ENCODE results near the gene PAF1.

PAF1 gene

GRCh38 chr19:39416152-39417120, 25.5 kb upstream of the PAF1 start:
- DNase-seq = no peak

DNA sequence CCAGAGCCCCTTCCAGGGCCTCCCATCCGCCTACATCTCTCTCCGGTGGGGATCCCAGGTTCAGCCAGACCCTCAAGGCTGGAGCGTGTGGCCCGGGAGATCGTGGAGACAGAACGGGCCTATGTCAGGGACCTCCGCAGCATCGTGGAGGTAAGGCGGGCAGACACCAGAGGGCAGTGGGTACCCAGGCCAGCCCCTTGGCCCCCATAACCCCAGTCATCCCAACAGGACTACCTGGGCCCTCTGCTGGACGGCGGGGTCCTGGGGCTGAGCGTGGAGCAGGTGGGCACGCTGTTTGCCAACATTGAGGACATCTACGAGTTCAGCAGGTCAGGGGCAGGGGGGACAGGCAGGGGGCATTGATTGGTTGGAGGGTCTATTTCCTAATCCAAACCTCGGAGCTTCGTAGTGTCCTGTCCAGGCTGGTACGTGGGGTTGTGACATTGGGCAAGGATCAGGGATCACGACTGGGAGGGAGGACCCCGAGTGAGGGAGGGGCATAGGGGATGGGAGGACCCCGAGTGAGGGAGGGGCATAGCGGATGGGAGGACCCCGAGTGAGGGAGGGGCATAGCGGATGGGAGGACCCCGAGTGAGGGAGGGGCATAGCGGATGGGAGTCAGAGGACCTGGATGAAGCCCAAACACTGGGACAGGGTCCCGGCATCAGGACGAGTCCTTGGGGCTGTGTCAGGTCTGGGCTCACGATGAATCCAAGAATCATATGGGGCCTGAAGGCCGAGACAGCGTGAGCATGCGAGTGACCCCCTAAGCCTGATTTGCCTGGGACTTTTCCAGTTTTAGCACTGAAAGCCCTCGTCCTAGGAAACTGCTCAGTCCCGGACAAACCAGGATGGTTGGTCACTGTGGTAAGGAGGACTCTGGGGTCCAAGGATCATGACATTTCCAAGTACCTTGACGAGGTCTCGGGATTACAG, 24.5 kb upstream of the PAF1 start:
- no peak for DNase-seq

DNA sequence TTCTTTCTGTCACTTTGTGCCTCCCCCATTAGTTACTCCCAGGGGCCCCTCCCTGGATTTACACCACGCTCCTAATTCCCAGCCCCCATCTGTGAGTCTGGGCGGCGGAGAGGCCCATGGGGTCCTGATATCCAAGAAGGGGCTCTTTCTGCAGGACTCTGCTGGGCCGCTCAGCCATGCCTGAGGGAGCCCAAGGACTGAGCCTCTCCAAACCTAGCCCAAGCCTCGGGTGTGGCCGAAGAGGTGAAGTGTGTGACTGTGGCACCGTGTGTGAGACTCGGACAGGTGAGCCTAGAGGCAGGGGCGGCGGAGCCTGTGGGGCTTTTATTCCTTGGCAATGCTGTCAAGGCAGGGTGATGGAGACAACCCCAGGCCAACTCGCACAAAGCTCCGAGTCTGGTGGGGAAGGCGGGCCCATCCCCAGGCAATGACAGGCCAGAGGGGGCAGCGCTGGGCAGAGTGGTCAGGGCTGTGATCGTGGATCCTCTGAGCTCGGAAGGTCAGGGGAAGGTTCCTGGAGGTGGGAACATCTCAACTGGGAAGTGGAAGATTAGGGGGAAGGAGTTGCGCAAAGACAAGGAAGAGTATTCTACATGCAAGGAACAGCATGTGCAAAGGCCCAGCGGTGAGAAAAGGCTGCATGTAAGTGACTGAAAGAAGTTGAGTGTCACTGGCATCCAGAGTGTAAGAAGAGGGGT, 23.2 kb upstream of the PAF1 start:
- DNase-seq = peak in 1 of 2 experiments; percentile 31

DNA sequence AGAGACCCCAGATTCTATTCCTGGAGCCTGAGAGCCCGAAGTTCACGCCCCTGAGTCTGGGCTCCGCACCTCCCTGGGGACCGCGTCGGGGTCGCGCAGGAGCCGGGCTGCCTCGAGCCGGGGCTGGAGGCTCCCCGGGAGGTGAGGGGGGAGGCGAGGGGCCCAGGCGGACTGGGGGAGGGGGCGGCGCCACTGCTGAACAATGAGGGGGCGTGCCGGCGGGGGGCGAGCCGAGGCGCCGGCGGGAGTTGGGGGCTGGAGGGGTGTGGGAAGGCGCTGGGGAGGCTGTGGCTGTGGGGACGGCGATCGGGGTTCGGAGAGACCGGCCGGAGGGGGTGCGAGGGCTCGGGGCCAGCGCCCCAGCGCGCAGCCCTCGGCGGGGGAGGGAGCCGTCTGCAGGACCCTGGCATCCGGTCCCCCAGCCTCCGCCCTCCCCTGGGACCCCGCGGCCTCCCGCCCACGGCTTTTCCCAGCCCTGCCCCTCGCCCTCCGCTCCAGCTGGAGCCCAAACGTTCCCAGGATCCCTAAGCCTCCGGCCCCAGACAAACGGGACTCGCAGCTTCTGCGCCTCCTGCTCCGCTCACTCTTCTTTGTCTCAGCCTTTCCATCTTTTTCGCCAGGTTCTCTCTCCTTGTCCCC, 22.5 kb upstream of the PAF1 start:
- DNase-seq = no peak

GRCh38 chr19:39412867-39413271, 22.0 kb upstream of the PAF1 start:
- DNase-seq = no peak

- DNase-seq = peak; percentile 99
These were observed 21.4 kb upstream of the PAF1 start, which contains the start of gene PLEKHG2 for GRCh38 chr19:39412100-39412866. Gene PLEKHG2, plus strand, starts transcription at chr19:39412669. Its CDS starts 1,418 bp downstream, at chr19:39414087.

DNA sequence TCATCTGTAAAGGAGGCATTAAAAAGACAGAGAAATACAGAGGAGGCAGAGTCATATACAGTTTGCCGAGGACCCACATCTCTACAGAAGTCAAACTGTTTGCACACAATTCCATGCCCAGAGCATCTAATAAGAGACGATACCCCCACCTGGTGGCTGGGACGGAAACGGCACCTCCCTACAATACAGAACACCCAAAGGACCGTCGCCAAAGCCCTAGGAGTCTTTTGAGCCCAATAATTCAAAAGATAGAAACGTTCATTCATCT, 20.9 kb upstream of the PAF1 start:
- peak; percentile 92 to 94 for DNase-seq

DNA sequence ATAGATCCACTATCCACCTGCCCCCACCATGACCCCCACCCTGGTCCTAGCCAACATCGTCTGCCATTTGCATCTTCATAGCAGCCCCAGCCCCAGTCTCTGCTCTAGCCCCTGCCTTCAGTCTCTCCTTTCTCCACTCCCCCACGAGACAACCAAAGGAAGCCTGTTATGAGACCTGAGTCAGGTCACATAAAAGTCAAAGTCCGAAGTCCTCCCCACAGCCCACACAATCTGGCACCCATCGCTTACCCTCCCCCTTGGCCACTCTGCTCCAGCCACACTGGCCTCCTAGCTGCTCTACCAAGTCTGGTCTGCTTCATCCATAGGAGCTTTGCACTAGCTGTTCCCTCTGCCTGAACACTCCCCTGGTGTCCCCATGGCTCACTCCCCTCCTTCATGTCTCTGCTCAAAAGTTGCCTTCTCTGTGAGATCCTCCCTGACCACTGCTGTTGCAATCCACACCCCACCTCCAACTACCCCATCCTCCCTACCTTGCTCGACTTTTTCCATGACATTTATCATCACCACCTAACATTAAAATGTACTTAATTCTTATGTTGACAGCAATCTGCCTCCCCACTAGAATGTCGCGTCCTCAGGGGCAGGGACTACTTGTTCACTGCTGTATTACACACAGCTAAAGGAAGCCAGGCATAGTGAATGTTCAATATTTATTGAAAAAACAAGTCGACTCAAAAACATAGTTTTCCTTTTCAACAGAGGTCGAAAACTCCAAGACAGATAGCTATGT, 20.4 kb upstream of the PAF1 start:
- no peak for DNase-seq

DNA sequence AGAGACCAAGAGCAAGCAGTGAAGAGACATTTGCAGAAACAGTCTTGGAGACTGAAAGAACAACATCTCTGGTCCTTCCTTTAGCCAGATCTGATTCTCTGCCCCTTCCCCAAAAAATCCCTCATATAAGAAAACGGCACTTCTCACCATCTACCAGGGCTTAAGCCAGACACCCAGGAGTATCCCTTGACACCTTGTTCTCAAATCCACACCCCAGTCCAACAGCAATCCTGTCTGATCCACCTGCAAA, 19.9 kb upstream of the PAF1 start:
- DNase-seq = no peak

DNA sequence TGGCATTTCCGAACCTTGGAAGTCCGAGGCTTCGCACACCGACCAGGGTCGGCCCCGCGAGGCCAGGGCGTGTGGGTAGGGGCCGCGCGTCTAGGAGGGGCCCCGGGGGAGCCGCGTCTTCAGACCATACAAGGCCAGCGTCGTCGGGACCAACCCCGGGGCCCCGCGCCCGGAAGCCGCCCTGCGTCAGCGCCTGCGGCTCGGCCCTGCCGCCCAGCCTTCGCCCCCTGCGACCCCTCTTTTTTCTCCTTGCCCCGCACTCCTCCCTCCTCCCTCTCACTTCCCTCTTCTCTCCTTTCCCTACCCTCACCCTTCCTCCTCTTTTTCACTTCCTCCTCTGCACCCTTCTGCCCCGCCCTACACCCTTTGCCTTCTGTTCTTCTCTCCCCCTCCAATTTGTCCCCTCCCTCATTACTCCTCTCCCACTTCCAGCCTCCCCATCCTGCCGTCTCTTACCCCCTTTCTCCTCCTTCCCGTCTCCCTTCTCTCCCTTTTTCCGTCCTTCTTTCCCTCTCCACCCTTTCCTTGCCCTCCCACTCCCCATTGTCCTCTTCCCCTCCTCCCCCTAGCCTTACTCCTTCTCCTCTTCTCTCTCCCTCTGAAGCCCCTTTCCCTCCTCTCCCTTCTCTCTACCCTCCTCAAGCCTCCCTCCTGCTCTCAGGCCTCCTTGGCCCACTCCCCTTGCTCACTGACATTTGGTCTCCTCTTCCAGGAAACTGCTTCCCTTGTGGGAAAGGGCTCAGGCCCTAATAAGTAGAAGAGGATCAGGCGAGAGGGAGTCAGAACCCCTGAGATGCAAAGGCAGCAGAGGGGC, 19.3 kb upstream of the PAF1 start:
- peak in 1 of 2 experiments; percentile 45 for DNase-seq

DNA sequence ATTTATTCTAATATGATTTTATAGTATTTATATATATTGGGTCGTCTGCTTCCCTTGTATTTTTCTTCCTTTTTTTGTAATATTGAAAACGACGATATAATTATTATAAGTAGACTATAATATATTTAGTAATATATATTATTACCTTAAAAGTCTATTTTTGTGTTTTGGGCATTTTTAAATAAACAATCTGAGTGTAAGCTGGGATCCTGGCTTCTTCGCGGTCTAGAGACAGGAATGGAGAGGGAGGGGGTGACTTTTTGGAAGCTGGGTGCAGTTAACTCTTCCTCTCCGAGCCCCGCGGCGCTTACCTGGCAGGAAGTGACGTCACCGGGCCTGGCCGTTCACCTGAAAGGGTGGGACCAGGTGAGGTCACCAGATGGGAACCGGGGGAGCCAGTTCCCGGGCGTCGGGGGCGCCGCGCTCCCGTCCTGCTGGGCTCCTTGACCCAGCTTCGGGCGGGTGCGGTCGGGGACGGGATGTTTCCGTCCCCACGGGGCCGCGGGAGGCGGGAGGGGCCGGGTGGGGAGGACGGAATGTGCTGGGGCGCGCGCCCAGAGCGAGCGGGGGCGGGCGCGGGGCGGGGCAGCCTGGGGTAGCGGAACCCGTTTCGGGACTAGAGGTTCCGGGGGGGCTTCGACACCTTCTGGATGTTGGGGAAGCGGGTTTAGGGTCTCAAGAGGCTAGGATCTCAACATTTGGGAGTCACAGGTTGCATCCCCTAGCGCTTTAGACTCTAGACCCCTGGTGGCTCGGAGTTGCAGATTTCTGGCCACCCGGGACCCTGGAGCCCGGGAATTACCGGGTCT, 18.5 kb upstream of the PAF1 start:
- peak in 1 of 2 experiments; percentile 85 for DNase-seq

- no peak for DNase-seq
These were observed 17.7 kb upstream of the PAF1 start for GRCh38 chr19:39408392-39409207.

- no peak for DNase-seq
These were observed 16.9 kb upstream of the PAF1 start for GRCh38 chr19:39407660-39408391.

DNA sequence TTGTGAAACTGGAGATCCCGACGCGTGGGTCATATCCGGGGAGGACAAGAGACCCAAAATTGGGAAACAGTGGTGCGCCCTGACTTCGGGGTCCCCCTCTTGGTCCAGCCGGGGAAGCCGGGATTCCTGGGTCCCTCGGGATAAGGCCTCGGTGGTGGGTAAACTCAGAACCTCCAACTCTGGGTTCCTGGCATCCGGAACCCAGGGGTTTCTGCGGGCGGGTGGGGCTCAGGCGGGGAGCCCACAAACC, 16.4 kb upstream of the PAF1 start:
- DNase-seq = no peak

DNA sequence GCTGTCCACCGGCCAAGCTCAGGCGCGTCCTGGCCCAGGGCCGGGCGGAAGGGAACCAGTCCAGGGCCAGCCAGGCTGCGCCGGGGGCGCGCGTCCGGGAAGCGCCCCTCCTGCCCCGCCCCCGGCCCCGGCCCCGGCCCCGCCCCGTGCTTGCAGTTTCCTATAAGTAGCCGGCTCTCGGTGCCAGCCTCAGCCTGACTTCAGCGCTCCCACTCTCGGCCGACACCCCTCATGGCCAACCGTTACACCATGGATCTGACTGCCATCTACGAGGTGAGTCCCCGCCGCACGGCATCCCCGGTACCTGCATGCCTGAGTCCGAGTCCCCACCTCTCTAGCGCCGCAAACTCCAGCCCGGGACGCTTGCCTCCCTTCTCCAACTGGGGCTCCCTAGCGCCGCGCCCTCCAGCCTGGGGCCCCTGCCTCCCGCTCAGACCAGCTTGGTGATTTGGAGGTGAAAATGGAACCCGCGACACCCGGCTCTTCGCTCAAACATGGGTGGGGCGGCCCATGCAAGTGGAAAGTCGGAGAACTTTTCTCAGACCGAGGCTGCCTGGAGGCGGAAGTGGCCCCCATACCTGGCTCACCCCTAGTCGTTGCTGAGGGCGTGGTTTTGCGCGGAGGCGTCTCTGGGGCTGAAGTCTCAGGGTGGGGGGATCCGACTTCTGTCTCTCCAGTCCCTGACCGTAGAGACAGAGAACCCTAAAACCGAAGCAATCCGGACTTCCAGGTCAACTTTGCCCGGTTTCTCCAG, 15.9 kb upstream of the PAF1 start, which contains the start of gene ZFP36:
TSS of gene ZFP36 (plus strand) at position 192 of the 754 bp plus-strand sequence. CDS start at position 250, 58 bp downstream.
- peak; percentile 49 to 71 for DNase-seq

DNA sequence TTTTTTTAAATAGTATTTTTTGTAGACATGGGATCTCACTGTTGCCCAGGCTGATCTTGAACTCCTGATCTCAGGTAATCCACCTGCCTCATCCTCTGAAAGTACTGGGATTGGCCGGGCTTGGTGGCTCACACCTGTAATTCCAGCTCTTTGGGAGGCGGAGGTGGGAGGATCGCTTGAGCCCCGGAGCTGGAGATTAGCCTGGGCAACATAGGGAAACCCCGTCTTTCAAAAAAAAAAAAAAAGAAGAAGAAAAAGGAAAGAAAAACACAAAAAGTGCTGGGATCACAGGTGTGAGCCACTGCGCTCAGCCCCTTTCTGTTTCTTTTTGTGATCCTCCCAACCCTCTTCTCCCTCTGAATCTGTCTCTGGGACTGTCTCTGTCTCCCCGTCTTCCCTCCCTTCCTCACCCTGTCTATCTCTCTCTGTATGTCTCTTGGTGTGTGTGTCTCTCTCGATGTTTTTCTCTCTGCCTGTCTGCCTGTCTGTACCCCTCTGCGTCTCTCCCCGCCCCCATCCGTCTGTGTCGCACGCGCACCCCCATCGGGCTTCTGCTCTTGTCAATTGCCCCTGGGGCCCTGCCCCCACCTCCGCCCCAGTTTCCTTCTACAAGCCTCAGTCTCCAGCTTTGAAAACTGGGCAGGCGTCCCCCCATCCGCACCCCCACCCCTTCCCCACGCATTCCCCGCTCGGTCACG, 15.2 kb upstream of the PAF1 start:
- no peak for DNase-seq

All from SHP77 (cell line).